Measurements from ENCODE around the gene PDE7B.

- TF ChIP-seq CTCF (IDR thresholded peaks at IDR 0.05): no peak
- TF ChIP-seq POLR2AphosphoS5 (IDR thresholded peaks at IDR 0.05; ENCODE audit: low read depth, low read length): no peak
- no peak for TF ChIP-seq SIN3A (IDR thresholded peaks at IDR 0.05; ENCODE audit: borderline replicate concordance, insufficient read depth, low read depth, low read length)
Measured at GRCh38 chr6:135990439-135990838, 138.9 kb downstream of the PDE7B start.

All from Panc1 (cell line).